Endothelial cell of umbilical vein (primary cell): ENCODE measurements around the gene TENM4.

Source experiments
- EZH2 ChIP-seq: IDR thresholded peaks from 2 replicates; pipeline ENCODE4 v1.6.1; 2012; ENCODE audit warnings: borderline replicate concordance, low read depth, mild to moderate bottlenecking, moderate library complexity, low read length, inconsistent platforms; ENCODE audit not compliant: severe bottlenecking
- JUN ChIP-seq: IDR thresholded peaks from 2 replicates; pipeline ENCODE4 v1.6.1; 2011; ENCODE audit warnings: borderline replicate concordance, low read depth; ENCODE audit not compliant: insufficient read length, insufficient read depth
- MYC ChIP-seq: IDR thresholded peaks from one replicate; pipeline ENCODE4 v1.6.1; 2011; ENCODE audit warnings: mild to moderate bottlenecking, low read depth, low read length
- POLR2A ChIP-seq: IDR thresholded peaks from 2 replicates; pipeline ENCODE4 v1.6.1; 2012; ENCODE audit warnings: low read depth, mild to moderate bottlenecking, control low read depth, low read length
- POLR2AphosphoS5 ChIP-seq: IDR thresholded peaks from 2 replicates; pipeline ENCODE4 v1.6.1; 2012; ENCODE audit warnings: low read depth, mild to moderate bottlenecking, control low read depth, low read length, moderate library complexity; ENCODE audit not compliant: insufficient read depth
- TF ChIP-seq, protein P1 (sequence below), 2 donors: IDR thresholded peaks; 1 replicate in 1 of 2; 2 replicates in 1 of 2; pipeline ENCODE4 v1.5.1; 2011; ENCODE audit warnings: low read length in 2 of 2, mild to moderate bottlenecking in 2 of 2, moderate library complexity in 2 of 2, control low read depth in 1 of 2, inconsistent platforms in 1 of 2, low read depth in 1 of 2; ENCODE audit not compliant: insufficient read depth in 1 of 2; ENCODE audit errors: extremely low read depth in 1 of 2
- TF ChIP-seq, protein P2 (sequence below): IDR thresholded peaks from 2 replicates; pipeline ENCODE4 v1.6.1; 2011; ENCODE audit not compliant: insufficient read depth, insufficient read length

- TF ChIP-seq, protein P1, sequence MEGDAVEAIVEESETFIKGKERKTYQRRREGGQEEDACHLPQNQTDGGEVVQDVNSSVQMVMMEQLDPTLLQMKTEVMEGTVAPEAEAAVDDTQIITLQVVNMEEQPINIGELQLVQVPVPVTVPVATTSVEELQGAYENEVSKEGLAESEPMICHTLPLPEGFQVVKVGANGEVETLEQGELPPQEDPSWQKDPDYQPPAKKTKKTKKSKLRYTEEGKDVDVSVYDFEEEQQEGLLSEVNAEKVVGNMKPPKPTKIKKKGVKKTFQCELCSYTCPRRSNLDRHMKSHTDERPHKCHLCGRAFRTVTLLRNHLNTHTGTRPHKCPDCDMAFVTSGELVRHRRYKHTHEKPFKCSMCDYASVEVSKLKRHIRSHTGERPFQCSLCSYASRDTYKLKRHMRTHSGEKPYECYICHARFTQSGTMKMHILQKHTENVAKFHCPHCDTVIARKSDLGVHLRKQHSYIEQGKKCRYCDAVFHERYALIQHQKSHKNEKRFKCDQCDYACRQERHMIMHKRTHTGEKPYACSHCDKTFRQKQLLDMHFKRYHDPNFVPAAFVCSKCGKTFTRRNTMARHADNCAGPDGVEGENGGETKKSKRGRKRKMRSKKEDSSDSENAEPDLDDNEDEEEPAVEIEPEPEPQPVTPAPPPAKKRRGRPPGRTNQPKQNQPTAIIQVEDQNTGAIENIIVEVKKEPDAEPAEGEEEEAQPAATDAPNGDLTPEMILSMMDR (IDR thresholded peaks at IDR 0.05; ENCODE audit: extremely low read depth in 1 of 2, insufficient read depth in 1 of 2, low read depth in 1 of 2, low read length in 2 of 2), result no peak
- TF ChIP-seq POLR2A (no peak), EZH2 (no peak), JUN (no peak), POLR2AphosphoS5 (no peak), MYC (no peak)
- TF ChIP-seq, protein P2, sequence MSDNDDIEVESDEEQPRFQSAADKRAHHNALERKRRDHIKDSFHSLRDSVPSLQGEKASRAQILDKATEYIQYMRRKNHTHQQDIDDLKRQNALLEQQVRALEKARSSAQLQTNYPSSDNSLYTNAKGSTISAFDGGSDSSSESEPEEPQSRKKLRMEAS, result no peak
Measured at GRCh38 chr11:79371724-79372123, 69.1 kb downstream of the TENM4 start.
